HG03378 (cell line): Measurements from ENCODE around the gene DDAH1.

Experiments
- ATAC-seq: cut with Tn5 transposase; IDR thresholded peaks from one replicate; pipeline ENCODE4 v1.9.1; 2021; ENCODE audit warnings: mild to moderate bottlenecking, moderate library complexity; ENCODE audit not compliant: unreplicated experiment

Gene DDAH1

GRCh38 chr1:85311818-85312217 is 153.1 kb downstream of the DDAH1 start:
- ATAC-seq = no peak

GRCh38 chr1:85308833-85309350 is 156.1 kb downstream of the DDAH1 start:
- ATAC-seq = peak; percentile 12

- peak; percentile 82 for ATAC-seq
Measured at GRCh38 chr1:85307987-85308832, 156.7 kb downstream of the DDAH1 start.

- ATAC-seq = no peak
Measured at GRCh38 chr1:85306236-85306635, 158.7 kb downstream of the DDAH1 start.

- ATAC-seq = no peak
Measured at GRCh38 chr1:85303440-85304162, 161.4 kb downstream of the DDAH1 start.

- ATAC-seq = no peak
Measured at GRCh38 chr1:85300140-85300539, 164.8 kb downstream of the DDAH1 start.

GRCh38 chr1:85297855-85298629 is 166.9 kb downstream of the DDAH1 start:
- ATAC-seq = peak; percentile 98

- no peak for ATAC-seq
Measured at GRCh38 chr1:85297538-85297854, 167.5 kb downstream of the DDAH1 start.

GRCh38 chr1:85296980-85297379 is 168.0 kb downstream of the DDAH1 start:
- ATAC-seq = no peak

- ATAC-seq = no peak
Measured at GRCh38 chr1:85295654-85296053, 169.3 kb downstream of the DDAH1 start.

- no peak for ATAC-seq
Measured at GRCh38 chr1:85295006-85295431, 169.9 kb downstream of the DDAH1 start.

- no peak for ATAC-seq
Measured at GRCh38 chr1:85290826-85291225, 174.1 kb downstream of the DDAH1 start.

- no peak for ATAC-seq
Measured at GRCh38 chr1:85289848-85290335, 175.1 kb downstream of the DDAH1 start.

GRCh38 chr1:85289207-85289847 is 175.6 kb downstream of the DDAH1 start:
- no peak for ATAC-seq

GRCh38 chr1:85284202-85284601 is 180.8 kb downstream of the DDAH1 start:
- no peak for ATAC-seq

GRCh38 chr1:85283475-85284199 is 181.3 kb downstream of the DDAH1 start:
- no peak for ATAC-seq

- no peak for ATAC-seq
Measured at GRCh38 chr1:85282424-85282823, 182.5 kb downstream of the DDAH1 start.

GRCh38 chr1:85280636-85281035 is 184.3 kb downstream of the DDAH1 start:
- ATAC-seq = no peak

- no peak for ATAC-seq
Measured at GRCh38 chr1:85279458-85280080, 185.4 kb downstream of the DDAH1 start.
